GM18517 (cell line): Measurements from ENCODE around the gene SUN1.

Experiments
- ATAC-seq: cut with Tn5 transposase; IDR thresholded peaks from one replicate; pipeline ENCODE4 v1.9.1; 2021; ENCODE audit warnings: mild to moderate bottlenecking, moderate library complexity; ENCODE audit not compliant: unreplicated experiment

SUN1 gene

GRCh38 chr7:888081-889024, 56.1 kb downstream of the SUN1 start:
- no peak for ATAC-seq

DNA sequence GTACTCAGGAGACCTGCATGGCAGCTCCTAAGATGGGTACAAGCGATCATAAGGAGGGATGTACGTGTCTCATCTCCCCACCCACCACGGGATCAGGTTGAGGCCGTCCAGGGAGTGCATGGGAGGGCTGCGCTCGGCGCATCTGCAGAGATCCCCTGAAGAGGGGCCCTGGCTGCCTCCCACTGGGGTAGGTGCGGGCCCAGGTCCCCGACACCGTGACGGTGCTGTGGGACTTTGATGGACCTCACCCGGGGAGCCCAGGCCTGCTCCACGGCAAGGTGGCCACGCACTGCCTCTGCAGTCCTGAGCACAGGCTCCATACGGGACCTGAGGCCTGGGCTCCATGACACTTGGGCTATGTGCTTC, 56.7 kb downstream of the SUN1 start:
- no peak for ATAC-seq

DNA sequence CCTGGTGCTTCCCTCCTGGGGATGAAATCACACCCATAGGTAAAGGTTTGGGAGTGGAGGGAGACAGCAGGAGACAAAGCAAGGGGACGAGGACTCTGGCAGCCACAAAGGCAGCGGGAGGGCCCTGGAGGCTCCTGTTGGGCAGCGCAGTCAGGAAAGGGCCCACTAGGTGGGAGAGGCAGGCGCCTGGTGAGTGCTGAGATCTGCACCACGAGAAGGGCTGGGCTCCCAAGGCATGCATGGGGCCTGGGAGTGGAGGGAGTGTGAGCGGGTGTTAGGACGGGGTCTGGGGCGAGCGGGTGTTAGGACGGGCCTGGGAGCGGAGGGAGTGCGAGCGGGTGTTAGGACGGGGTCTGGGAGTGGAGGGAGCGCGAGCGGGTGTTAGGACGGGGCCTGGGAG, 57.1 kb downstream of the SUN1 start:
- no peak for ATAC-seq

- no peak for ATAC-seq
Measured at GRCh38 chr7:890868-891267, 58.6 kb downstream of the SUN1 start.

GRCh38 chr7:891291-891690, 59.0 kb downstream of the SUN1 start:
- ATAC-seq: no peak

GRCh38 chr7:891805-892204, 59.5 kb downstream of the SUN1 start:
- ATAC-seq: no peak

DNA sequence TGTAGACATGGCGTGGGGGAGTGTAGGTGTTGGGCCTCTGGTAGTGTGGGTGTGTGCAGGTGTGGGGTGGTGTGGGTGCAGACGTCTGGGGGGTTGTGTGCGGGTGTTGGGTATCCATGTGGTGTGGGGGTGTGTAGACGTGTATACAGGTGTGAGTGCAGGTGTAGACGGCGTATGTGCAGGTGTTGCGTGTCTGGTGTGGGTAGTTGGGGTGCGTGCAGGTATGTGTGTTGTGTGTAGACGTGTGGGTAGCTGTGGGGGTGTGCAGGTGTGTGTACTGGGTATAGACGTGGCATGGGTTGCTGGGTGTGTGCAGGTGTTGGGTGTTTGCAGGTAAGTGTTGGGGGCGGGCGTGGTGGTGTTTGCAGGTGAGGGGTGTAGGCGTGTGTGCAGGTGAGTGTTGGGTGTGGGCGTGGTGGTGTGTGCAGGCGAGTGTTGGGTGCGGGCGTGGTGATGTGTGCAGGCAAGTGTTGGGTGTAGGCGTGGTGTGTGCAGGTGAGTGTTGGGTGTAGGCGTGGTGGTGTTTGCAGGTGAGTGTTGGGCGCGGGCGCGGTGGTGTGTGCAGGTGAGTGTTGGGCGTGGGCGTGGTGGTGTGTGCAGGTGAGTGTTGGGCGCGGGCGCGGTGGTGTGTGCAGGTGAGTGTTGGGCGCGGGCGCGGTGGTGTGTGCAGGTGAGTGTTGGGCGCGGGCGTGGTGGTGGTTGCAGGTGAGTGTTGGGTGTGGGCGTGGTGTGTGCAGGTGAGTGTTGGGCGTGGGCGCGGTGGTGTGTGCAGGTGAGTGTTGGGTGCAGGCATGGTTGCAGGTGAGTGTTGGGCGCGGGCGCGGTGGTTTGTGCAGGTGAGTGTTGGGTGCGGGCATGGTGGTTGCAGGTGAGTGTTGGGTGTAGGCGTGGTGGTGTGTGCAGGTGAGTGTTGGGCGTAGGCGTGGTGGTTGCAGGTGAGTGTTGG, 60.6 kb downstream of the SUN1 start:
- no peak for ATAC-seq

GRCh38 chr7:893686-894085, 61.4 kb downstream of the SUN1 start:
- ATAC-seq: no peak

DNA sequence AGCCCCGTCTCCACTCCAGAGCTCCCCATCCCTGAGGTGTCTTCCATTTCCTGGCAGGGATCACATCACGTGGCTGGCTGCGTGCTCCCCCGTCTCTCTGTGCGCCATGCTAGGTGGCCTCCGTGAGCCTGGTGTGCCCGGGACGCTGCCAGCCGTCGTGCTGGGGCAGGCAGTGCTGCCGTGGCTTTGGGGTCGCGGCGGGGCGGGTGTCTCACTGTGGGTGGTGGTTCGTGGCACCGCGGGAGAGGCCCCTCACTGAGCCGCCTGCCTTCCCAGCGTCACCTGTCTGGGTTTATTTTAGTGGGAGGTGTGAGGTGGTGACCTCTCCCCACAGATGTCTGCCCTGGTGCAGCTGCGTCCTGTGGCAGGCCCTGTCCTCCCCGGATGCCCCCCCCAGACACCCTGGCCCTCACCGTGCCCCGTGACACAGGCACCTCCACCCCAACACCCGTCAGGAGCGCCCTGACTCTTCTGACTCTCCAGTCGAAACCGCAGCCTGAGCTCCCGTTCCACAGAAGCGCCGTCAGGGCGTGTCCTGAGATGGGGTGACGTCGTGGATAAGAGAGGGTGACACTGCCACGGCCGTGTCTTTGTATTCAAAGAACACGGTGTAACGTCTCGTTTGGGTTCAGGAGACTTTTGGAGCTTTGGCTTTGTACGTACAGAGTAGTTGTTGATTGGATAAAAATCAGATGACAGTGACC, 62.0 kb downstream of the SUN1 start:
- no peak for ATAC-seq

DNA sequence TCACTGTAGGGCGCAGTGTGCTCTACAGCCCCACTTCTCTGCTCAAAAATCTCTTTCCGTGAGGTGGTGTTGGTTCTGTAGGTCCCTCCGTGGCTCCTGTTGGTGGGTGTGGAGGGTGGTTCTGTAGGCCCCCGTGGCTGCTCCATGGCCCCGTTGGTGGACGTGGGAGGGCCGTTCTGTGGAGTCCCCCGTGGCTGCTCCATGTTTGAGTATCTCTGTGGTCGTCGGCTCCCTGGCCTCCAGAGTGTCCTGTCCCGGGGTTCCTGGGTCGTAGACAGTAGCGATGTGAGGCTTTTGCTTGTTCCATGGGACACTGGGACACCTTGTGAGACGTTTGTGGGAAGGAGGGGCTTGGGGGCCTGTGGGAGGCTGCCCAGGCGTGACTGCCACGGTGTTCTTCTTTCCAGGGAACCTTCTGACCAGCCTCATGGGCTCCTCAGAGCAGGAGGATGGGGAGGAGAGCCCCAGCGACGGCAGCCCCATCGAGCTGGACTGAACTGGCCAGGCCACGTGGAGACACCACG, 62.7 kb downstream of the SUN1 start:
- ATAC-seq: no peak

- ATAC-seq: no peak
Measured at GRCh38 chr7:895451-896052, 63.3 kb downstream of the SUN1 start.

DNA sequence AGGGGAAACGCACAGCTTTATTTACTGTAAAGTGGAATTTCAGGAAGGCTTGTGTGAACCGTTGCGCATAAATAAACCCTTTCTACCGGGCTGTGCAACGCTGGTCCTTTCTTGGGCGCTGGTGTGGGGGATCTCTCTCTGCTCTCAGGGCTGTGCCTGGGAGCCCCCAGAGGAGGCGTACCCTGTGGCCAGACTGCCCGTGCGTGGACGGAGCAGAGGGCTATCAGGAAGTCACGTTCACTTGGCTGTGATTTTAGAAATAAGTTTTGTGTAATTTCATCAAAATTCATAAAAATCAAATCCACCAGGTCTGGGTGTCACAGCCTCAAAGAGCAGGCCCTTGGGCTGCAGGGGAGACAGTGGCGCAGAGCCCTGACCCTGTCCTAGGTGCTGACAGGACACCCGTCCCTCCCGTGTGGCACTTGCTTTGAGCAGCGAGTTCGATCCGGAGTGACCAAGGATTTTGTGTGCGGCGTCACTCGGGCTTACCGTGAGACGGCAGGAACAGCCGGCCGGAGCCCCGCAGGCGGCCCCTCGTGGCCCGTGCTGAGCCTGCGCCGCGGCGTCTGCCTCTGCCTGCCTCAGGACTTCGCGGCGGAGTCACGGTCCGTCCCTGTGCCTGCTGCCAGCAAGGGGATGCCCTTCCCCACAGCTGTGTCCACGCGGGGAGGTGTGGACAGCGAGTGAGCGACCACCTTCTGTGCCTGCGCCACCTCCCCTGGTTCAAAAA, 64.2 kb downstream of the SUN1 start:
- no peak for ATAC-seq

- no peak for ATAC-seq
Measured at GRCh38 chr7:897086-897485, 64.8 kb downstream of the SUN1 start.

DNA sequence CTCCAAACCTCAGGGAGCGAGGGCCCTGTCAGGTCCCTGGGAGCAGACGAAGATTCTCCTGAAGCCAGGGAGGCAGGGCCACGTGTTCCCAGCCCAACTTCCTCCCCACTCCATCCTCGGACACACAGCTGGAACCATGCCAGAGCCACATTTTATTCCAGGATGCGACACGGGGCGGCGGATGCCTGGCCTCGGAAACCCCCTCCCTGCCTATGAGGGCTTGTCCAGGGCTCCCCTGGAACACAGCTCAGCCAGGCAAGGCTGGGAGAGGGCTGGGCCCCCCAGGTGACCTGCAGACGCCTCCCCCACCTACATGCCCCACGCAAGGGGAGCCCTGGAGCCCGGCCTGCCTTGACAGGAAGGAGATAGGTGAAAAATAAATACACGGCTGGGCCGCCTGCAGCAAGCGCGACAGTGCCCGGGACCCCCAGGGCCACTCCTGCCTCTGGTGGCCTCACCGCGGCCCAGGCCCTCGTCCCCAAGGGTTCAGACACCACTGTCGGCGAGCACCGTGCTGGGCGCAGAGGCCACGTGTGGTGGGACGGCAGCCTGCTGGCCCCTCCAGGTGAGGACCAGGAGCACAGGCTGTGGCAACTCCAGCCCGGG, 65.6 kb downstream of the SUN1 start:
- no peak for ATAC-seq

DNA sequence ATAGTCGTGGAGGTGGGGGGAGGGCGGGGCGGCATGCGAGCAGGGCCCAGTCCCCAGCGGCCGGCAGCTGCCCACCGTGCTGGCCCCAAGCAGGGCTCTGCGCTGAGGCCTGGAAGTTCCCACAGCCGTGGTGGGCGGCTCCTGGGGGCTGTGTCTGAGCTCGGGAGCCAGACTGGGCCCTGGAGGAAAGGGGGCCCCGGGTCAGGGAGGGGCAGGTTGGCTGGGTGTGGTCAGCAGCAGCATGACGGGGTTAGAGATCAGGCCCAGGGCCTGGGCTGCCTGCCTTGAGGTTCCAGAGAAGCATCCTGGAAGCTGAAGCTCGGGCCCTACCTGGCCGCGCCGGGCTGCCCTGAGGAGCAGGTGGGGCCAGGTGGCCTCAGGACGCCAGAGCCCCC, 66.2 kb downstream of the SUN1 start:
- ATAC-seq: no peak

GRCh38 chr7:898855-899681, 66.8 kb downstream of the SUN1 start:
- no peak for ATAC-seq

- no peak for ATAC-seq
Measured at GRCh38 chr7:899806-900205, 67.5 kb downstream of the SUN1 start.

GRCh38 chr7:900331-901040, 68.2 kb downstream of the SUN1 start:
- no peak for ATAC-seq
